Esophagus muscularis mucosa (tissue), 4 donors: ENCODE measurements around the gene COL4A1.

Source experiments
- CTCF ChIP-seq, 3 experiments: fragments of 200-600 bp in 2 of 3; fragments of 450-650 bp in 1 of 3; sonication (generic) in 2 of 3; IDR thresholded peaks; one replicate each; pipeline ENCODE4 v1.5.1; 2017 to 2019; ENCODE audit warnings: antibody characterized with exemption in 3 of 3, mild to moderate bottlenecking in 2 of 3, moderate library complexity in 1 of 3
- EP300 ChIP-seq: sonication (generic); formaldehyde crosslinking; IDR thresholded peaks from one replicate; pipeline ENCODE4 v1.6.1; 2017; ENCODE audit warnings: antibody characterized with exemption
- POLR2A ChIP-seq: fragments of 450-650 bp; IDR thresholded peaks from one replicate; pipeline ENCODE4 v1.6.1; 2017; ENCODE audit warnings: antibody characterized with exemption, moderate library complexity, mild to moderate bottlenecking, low read depth
- POLR2AphosphoS5 ChIP-seq, 2 donors: sonication (generic); formaldehyde crosslinking; IDR thresholded peaks; one replicate each; pipeline ENCODE4 v1.6.1; 2017; ENCODE audit warnings: antibody characterized with exemption in 2 of 2

GRCh38 chr13:110293649-110294048 lies 13.3 kb downstream of the COL4A1 start:
- TF ChIP-seq CTCF (IDR thresholded peaks at IDR 0.05) (no peak), POLR2A (no peak), POLR2AphosphoS5 (IDR thresholded peaks at IDR 0.05) (no peak), EP300 (no peak)
